GM23248 (cell line): ENCODE results near the gene NDUFS7.

Experiments used
- EZH2 ChIP-seq: fragments of 200-600 bp; sonication (generic); IDR thresholded peaks from 2 replicates; pipeline ENCODE4 v1.6.1; 2018; ENCODE audit warnings: antibody characterized with exemption, mild to moderate bottlenecking; ENCODE audit not compliant: insufficient read depth, poor library complexity, severe bottlenecking
- EZH2phosphoT487 ChIP-seq: fragments of 200-600 bp; sonication (generic); IDR thresholded peaks from 2 replicates; pipeline ENCODE4 v1.6.1; 2018; ENCODE audit warnings: antibody characterized with exemption, moderate library complexity, mild to moderate bottlenecking, low read depth; ENCODE audit not compliant: insufficient read depth

DNA sequence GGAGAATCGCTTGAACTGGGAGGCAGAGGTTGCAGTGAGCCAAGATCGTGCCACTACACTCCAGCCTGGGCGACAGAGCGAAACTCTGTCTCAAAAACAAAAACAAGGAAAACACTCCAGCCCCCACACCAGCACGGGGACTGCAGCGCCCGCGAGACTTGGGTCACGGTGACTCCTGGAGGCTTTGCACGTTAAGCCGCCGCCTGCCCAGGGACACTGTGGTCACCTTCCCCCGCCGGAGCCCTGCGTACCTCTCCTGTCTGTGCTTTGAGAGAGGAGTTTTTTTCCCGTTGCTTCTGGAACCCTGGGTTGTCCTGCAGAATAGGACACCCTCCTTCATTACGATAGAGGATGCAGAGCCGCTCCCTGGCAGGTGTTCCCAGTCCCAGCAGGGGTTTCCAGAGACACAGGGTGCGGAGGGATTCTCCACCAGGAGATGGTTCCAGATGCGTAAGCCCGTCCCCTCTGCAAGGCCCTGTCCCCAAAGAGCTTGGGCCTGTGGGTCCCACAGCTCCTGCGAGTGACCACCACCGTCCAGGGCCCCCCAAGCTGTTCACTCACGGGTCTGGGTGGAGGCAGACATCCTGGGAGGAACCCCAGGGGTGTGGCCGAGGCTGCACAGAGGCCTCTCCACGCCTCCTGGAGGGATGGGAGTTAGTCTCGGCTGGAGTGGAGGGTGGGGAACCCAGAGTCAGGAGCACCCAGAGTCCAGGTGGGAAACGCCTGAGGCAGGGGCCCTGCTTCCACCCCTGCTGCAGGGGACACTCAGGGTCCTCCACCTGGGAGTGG is 42.8 kb upstream of the NDUFS7 start:
- TF ChIP-seq EZH2phosphoT487 (no peak), EZH2 (no peak)
